LNCaP clone FGC (cell line): ENCODE data around the gene RAB6B.

Experiments
- DNase-seq: peaks from one replicate; pipeline ENCODE4 v3.0.0-alpha.2; 2011; ENCODE audit warnings: low read depth
- H3K4me3 ChIP-seq: 2 replicates; pipeline ENCODE4 v1.5.1; 2011; ENCODE audit warnings: mild to moderate bottlenecking, low read depth, low read length, control low read depth
- CTCF ChIP-seq: IDR thresholded peaks from 2 replicates; pipeline ENCODE4 v1.5.1; 2012; ENCODE audit warnings: mild to moderate bottlenecking; ENCODE audit not compliant: control insufficient read depth, insufficient read depth; ENCODE audit errors: extremely low read depth

The RAB6B gene

GRCh38 chr3:133835961-133836360, 59.7 kb downstream of the RAB6B start:
- no peak for TF ChIP-seq CTCF

GRCh38 chr3:133835418-133835743, 60.3 kb downstream of the RAB6B start:
- H3K4me3 ChIP-seq: no peak overlapping the region
- TF ChIP-seq CTCF: no peak
- no peak for DNase-seq

More at GRCh38 chr3:133835961-133836360, 59.7 kb downstream of the RAB6B start:
- no peak for DNase-seq
- no peak overlapping the region for H3K4me3 ChIP-seq

GRCh38 chr3:133834621-133835417, 60.9 kb downstream of the RAB6B start:
- no peak for TF ChIP-seq CTCF
- no peak for DNase-seq

GRCh38 chr3:133833880-133834620, 61.6 kb downstream of the RAB6B start:
- no peak for DNase-seq
- no peak for TF ChIP-seq CTCF
- H3K4me3 ChIP-seq: no peak overlapping the region

More at GRCh38 chr3:133834621-133835417, 60.9 kb downstream of the RAB6B start:
- H3K4me3 ChIP-seq: no peak overlapping the region

- no peak overlapping the region for H3K4me3 ChIP-seq
- DNase-seq: no peak
- TF ChIP-seq CTCF: no peak
Measured at GRCh38 chr3:133833267-133833666, 62.4 kb downstream of the RAB6B start.

GRCh38 chr3:133832802-133833144, 62.9 kb downstream of the RAB6B start:
- no peak overlapping the region for H3K4me3 ChIP-seq

More at GRCh38 chr3:133832802-133833144, 62.9 kb downstream of the RAB6B start:
- TF ChIP-seq CTCF: no peak
- no peak for DNase-seq
